Activated CD4-positive, alpha-beta T cell treated with anti-CD3 and anti-CD28 coated beads, Interleukin-2, amount 50 U/mL, for 16 hours (primary cell): ENCODE data around the gene WDR4.
"Not testable (repeated sequence)": the region's sequence is repeated elsewhere in the genome, so short reads cannot be mapped to it uniquely, and the experiment has no call there.

ENCODE experiments used
- DNase-seq: peaks from one replicate; pipeline ENCODE4 v3.0.0-alpha.2; 2020

Gene WDR4

DNA sequence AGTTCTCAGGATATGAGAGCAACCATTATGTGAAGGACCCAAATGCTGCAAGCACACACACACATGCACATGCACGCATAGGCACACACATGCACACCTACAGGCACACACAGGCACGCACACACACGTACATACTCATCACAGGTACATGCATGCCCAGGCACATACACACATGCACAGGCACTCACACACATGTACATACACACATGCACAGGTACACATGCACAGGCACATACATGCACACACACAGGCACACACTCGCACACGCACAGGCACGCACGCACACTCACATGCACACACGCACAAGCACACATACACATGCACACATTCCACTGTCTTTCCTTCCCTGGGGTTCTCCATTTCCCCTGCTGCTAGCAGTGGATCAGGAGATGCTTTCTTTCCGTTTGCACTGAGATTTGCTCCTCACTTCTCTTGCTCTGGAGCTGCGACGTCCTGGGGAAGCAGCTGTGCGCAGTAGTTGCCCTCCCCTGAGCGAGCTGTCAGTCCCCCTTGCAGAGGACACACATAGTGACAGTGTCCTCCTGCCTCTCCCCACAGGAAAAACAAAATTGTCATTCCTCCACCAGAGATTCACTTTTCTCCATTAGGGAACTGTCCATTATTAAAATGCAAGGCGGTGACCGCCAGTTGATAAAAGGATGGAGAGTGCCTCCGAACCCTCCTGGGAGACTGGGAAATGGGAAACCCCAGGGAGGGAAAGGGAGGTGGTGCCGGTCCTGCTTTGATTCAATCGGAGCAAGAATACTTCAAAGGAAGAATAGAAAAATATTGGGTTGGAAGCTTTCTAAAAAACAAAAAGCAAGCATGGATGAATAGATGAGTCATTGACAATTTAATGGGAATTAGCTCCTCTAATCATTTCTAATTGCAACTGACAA lies 69.5 kb downstream of the WDR4 start:
- DNase-seq = no peak

DNA sequence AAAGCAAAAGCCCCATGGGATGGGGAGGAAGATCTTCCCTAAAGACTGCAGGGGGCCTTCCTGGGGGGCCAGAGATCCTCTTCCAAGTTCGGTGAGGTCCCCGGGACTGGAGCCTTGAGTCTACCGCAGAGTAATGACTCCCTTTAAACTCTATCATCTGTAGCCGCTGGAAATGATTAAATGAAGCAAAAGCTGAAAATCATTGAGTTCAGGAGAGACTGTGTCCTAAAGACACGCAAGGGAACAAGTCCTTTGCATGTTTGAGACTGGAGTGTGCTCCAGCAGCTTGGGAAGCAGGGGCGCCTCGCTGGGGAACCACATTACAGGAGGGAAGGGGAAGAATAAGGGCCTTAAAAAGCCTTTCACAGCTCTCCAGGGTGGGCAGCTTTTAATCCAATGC lies 70.2 kb downstream of the WDR4 start:
- DNase-seq = no peak

DNA sequence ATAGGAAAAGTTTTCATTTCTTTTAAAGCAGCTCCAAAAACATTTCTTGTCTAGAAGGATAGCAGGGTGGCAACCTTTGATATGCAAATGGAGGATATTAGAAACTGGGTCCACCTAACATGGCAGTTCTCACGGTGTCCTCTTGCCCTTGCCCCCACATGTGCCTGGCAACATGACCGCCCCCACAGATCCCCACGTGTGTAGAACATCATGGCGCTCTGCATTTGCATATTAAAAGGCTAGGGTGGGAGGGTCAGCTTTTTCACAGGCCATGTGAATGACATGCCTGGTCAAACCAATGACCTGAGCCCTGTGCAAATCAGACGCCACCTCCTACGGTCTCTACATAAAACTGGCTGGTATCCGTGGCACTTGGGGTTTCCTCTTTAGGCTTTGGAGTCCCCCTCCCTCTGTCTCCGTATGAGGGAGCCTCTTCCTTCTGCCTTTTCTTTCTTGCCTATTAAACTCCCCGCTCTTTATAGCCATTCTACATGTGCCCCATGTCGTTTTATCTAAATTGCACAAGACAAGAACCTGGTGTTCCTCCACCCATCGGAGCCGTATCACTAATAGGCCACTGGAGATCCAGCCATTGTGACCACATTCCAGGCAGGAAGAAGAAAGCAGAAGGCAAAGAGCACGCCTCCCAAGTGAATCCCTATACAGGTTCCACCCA lies 71.3 kb downstream of the WDR4 start:
- no peak for DNase-seq

DNA sequence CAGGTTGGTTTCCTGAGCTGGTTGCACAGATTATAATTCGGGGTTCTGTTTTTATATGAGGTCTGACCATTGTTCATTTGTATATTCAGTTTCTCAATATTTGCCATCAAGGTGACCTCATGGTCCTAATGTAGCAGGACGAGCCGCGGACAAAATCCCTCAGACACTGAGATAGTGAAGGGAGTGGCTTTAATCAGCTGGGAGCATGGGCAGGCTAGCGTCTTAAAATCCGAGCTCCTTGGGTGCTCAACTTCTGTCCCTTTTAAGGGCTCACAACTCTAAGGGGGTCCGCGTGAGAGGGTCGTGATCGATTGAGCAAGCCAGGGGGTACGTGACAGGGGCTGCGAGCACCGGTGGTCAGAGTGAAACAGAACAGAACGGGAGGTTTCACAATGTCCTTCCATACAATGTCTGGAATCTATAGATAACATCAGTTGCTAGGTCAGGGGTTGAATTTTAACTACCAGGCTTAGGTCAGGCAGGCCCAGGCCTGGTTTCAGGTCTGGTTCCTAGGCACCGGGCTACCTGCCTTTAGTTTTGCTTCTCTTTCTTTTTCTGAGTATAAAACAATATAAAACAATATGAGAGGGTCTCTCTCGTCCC lies 71.9 kb downstream of the WDR4 start:
- not testable (repeated sequence) for DNase-seq

DNA sequence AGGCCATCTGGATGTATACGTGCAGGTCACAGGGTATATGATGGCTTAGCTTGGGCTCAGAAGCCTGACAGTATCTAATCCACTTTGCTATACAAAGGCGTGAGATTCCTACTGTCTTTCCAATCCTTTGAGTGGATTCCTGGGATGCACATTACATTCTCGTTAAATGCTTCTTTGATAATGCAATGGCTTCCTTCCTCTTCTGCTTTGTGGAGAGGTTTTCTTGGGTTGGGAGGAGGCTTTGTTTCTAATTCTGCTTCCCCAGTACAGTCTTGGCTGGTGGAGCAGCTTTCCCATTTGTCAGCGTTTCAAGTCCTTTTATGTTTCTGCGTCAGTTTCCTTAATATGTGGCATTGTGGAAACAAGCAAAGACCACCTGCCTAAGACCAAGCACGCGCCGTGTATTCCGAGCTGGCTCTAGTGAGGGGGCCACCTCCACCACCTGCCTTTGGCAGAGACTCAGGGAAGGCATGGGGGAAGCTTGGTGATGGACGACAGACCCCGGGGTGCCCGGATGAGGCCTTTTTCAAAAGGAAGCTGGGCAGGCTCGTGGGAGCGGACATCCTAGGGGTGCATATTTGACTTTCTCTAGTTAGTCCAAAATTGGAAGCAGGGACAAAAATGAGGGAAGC lies 72.7 kb downstream of the WDR4 start:
- no peak for DNase-seq

DNA sequence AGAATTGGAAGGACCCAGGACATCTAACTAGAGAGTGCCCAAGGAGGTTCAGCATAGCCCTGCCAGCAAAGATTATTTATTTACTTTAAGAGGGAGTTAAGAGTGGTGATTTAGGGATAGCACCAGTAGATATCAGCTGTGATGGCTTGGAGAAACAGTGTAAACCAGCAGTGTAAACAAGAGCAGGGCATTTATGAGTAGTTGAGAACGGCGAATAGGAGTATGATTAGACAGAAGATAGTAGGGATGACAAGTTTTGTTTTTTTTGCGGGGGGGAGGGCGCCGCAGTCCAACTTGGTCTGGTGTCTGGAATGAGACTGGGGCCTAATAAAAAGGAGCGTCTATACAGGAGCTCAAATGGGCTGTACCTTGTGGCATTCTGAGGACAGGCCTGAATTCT lies 77.7 kb downstream of the WDR4 start:
- not testable (repeated sequence) for DNase-seq

DNA sequence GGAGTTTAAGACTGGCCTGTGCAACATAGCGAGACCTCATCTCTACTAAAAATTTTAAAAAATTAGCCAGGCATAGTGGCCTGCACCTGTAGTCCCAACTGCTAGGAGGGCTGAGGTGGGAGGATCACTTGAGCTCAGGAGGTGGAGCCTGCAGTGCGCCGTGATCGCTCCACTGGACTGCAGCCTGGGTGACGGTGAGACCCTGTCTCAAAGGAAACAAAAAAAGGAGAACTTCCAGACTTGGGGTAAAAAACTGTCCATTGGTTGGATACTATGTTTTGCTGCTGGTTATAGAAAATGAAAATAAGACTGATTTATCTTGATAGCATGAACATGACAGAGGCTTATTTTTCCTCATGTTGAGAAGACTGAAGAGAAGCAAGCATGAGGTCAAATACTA lies 79.4 kb downstream of the WDR4 start:
- DNase-seq = no peak

DNA sequence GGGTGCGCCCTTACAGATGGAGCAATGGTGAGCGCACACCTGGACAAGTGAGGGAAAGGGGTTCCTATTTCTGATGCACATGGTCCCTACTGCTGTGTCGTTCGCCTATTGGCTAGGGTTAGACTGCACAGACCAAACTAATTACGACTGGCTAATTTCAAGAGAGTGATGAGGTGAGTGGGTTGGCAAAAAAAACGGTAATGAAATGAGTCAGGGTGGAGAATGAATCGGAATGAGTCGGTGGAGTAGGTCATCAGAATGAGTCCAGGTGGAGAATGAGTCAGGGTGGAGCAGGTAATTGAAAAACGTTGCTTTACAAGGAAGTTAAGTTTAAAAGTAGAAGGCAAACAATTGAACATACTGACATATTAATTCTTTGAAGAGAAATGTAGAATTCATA lies 79.8 kb downstream of the WDR4 start:
- peak; percentile 79 for DNase-seq
